HG03354 (cell line): ENCODE results near the gene ZNF432.

ENCODE experiments used
- ATAC-seq: cut with Tn5 transposase; IDR thresholded peaks from one replicate; pipeline ENCODE4 v1.9.1; 2021; ENCODE audit warnings: mild to moderate bottlenecking; ENCODE audit not compliant: unreplicated experiment, poor library complexity, severe bottlenecking

The ZNF432 gene

GRCh38 chr19:52020506-52020905 lies 28.1 kb downstream of the ZNF432 start:
- no peak for ATAC-seq

DNA sequence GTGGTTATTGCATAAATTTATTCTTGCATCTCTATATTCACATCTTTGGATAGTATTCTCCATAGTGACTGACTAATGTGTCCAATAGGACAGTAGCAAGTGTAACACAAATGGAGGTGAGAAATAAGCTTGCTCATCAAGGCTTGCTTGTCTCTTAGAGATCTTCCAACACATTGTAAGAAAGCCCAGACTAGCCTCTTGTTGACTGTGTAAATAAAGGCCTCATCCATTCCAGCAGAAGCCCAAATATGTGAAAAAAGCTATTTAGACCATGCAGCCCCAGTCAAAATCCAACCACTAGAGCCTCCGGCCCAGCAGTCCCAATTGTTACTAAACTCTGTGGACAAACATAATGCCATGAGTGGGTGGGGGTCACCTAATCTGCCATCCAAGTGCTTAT lies 38.0 kb downstream of the ZNF432 start:
- ATAC-seq = no peak

- ATAC-seq = peak; percentile 90
Observed at GRCh38 chr19:52007806-52008557, 40.7 kb downstream of the ZNF432 start, which contains the start of gene ZNF615. Gene ZNF615 (minus strand): TSS chr19:52008211. CDS start chr19:52003711, 4,500 bp downstream.

- ATAC-seq = peak; percentile 16
Observed at GRCh38 chr19:52007451-52007805, 41.2 kb downstream of the ZNF432 start.

DNA sequence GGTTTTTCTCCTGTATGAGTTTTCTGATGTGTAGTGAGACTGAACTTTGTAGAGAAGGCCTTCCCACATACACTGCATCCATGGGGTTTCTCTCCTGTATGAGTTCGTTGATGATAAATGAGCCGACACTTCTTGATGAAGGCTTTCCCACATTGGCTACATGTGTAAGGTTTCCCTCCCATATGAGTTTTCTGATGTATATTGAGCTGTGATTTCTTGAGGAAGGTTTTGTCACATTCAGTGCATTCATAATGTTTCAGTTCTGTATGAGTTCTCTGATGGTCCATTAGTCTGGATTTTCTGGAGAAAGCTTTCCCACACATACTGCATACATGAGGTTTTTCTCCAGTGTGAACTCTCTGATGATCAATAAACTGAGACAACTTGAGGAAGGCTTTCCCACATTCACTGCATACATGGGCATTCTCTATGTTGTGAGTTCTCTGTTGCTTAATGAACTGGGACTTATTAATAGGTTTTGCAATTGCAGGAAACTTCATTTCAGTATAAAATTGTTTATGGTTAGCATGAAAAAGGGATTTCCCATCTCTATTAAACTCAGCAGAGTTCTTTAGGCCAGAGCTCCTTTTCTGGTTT lies 54.5 kb downstream of the ZNF432 start:
- no peak for ATAC-seq

GRCh38 chr19:51993422-51993821 lies 55.2 kb downstream of the ZNF432 start:
- no peak for ATAC-seq

- peak; percentile 94 for ATAC-seq
Observed at GRCh38 chr19:51986309-51987291, 62.0 kb downstream of the ZNF432 start, which contains the start of gene ZNF350. Gene ZNF350 (minus strand): TSS chr19:51986840. CDS start chr19:51974360, 12,480 bp downstream.

DNA sequence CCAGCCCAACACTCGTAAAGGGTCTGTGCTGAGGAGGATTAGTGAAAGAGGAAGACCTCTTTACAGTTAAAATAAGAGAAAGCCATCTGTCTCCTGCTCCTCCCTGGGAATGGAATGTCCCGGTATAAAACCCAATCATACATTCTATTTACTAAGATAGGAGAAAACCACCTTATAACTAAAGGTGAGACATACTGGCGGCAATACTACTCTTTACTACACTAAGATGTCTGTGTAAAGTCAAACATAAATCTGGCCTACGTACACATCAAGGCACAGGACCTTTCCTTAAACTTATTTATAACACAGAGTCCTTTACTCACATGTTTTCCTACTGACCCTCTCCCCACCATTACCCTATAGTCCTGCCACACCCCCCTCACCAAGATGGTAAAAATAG lies 65.3 kb downstream of the ZNF432 start:
- no peak for ATAC-seq
